ENCODE data around the gene BAZ2B.

The BAZ2B gene

GRCh38 chr2:159459279-159459678 is 157.1 kb downstream of the BAZ2B start:
- no peak for DNase-seq

- no peak for DNase-seq
Observed at GRCh38 chr2:159457589-159457988, 158.8 kb downstream of the BAZ2B start.

GRCh38 chr2:159456500-159457426 is 159.6 kb downstream of the BAZ2B start:
- DNase-seq: no peak

- no peak for DNase-seq
Observed at GRCh38 chr2:159455330-159455918, 160.9 kb downstream of the BAZ2B start.

- DNase-seq: no peak
Observed at GRCh38 chr2:159454185-159454584, 162.2 kb downstream of the BAZ2B start.

GRCh38 chr2:159450180-159450579 is 166.2 kb downstream of the BAZ2B start:
- DNase-seq: no peak

GRCh38 chr2:159449504-159450124 is 166.7 kb downstream of the BAZ2B start:
- DNase-seq: no peak

GRCh38 chr2:159446817-159447216 is 169.5 kb downstream of the BAZ2B start:
- no peak for DNase-seq

- DNase-seq: no peak
Observed at GRCh38 chr2:159446201-159446600, 170.1 kb downstream of the BAZ2B start.

GRCh38 chr2:159445307-159445706 is 171.0 kb downstream of the BAZ2B start:
- no peak for DNase-seq

- no peak for DNase-seq
Observed at GRCh38 chr2:159444754-159445153, 171.6 kb downstream of the BAZ2B start.

- DNase-seq: no peak
Observed at GRCh38 chr2:159442159-159442852, 174.0 kb downstream of the BAZ2B start.

- no peak for DNase-seq
Observed at GRCh38 chr2:159441182-159441581, 175.2 kb downstream of the BAZ2B start.

GRCh38 chr2:159439421-159439820 is 176.9 kb downstream of the BAZ2B start:
- DNase-seq: no peak

GRCh38 chr2:159438720-159439353 is 177.5 kb downstream of the BAZ2B start:
- no peak for DNase-seq

- DNase-seq: no peak
Observed at GRCh38 chr2:159438284-159438683, 178.1 kb downstream of the BAZ2B start.

- no peak for DNase-seq
Observed at GRCh38 chr2:159432610-159433009, 183.7 kb downstream of the BAZ2B start.

- DNase-seq: no peak
Observed at GRCh38 chr2:159427048-159427447, 189.3 kb downstream of the BAZ2B start.

GRCh38 chr2:159419403-159419802 is 196.9 kb downstream of the BAZ2B start:
- no peak for DNase-seq

GRCh38 chr2:159411460-159411859 is 204.9 kb downstream of the BAZ2B start:
- no peak for DNase-seq

GRCh38 chr2:159410276-159410675 is 206.1 kb downstream of the BAZ2B start:
- no peak for DNase-seq

GRCh38 chr2:159409116-159409800 is 207.1 kb downstream of the BAZ2B start:
- no peak for DNase-seq

Measured in CD4-positive, alpha-beta T cell treated with Interleukin-4 for 1 hour (primary cell).